GM12872 (cell line): ENCODE data around the gene MINDY3.

Experiments
- CTCF ChIP-seq: IDR thresholded peaks from 3 replicates; pipeline ENCODE4 v1.5.1; 2011; ENCODE audit warnings: low read depth, mild to moderate bottlenecking, low read length, moderate library complexity; ENCODE audit not compliant: insufficient read depth

The MINDY3 gene

DNA sequence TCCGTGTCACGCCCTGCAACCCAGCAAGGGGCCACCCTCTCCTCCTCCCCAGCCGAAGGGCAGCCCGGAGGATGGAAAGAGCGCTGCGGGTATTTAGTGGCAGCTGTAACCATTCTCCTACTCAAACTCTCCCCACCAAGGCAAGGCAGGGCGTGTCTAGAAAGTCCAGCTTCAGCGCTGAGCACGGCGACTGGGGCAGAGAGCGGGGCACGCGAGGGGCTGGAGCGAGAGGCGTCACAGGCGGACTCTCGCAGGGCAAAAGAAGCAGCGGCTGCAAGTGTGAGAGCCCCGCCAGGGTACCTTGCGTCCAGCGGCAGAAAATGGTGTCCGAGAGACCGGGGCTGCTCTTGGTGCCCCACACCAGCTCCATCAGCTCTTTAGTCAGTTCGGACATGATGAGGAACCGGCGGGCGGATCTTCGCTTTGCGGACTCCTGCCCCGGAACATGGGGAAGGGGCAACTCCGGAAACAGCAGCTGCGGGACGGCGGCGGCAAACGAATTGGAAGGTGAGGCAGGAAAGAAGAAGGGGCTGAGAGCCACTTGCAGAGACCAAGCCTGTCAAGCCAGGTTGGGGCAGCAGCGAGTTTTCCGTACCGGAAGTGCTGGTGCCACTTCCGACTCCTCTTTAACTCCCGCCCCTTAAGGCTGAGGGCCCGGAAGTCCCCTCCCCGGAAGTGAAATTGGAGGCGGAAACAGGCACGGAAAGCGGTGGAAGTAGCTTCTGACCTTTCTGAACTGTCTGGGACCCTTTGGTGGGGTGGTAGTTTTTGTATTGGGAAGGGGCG is at the start of gene MINDY3:
Gene MINDY3 (minus strand): TSS at position 602 of the 786 bp plus-strand sequence. CDS start 208 bp downstream, at position 394.
- TF ChIP-seq CTCF, result no peak

- TF ChIP-seq CTCF, result no peak
Observed at GRCh38 chr10:15901889-15902288, 41.6 kb upstream of the MINDY3 start.

GRCh38 chr10:15898046-15898445 is 37.7 kb upstream of the MINDY3 start:
- TF ChIP-seq CTCF, result peak; percentile 43

DNA sequence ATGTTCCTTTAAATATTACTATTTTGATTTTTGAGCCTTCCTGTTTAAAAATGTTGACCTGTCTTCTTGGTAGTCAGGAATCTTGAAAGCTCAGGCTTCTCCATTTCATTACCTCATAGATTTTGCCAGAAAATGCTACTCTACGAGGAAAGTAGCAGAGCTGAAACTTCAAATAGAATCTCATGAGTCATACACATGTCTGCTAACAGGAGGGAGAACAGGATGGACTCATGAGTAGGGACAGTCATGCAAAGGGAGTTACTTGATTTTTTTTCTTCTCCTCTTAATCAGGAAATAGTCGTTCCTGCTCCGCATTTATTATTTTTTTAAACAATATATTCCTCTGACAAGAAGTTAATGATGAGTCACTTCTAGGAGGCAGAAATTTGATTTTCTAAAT is 37.0 kb upstream of the MINDY3 start:
- no peak for TF ChIP-seq CTCF

GRCh38 chr10:15896654-15897053 is 36.3 kb upstream of the MINDY3 start:
- no peak for TF ChIP-seq CTCF

DNA sequence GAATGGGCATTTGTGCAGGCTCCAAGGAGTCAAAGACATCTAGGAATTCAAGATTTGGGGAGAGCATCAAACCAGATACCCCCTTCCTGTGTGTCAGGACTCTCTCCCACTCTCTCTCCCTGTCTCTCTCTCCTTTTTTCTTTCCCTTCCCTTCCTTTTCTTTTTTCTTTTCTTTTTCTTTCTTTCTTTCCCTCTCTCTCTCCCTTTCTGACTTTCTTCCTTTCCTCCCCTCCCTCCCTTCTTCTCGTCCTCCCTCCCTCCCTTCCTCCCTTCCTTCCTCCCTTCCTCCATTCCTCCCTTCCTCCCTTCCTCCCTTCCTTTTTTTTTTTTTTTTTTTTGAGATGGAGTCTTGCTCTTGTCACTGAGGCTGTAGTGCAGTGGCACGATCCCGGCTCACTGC is 24.1 kb upstream of the MINDY3 start:
- TF ChIP-seq CTCF, result no peak

DNA sequence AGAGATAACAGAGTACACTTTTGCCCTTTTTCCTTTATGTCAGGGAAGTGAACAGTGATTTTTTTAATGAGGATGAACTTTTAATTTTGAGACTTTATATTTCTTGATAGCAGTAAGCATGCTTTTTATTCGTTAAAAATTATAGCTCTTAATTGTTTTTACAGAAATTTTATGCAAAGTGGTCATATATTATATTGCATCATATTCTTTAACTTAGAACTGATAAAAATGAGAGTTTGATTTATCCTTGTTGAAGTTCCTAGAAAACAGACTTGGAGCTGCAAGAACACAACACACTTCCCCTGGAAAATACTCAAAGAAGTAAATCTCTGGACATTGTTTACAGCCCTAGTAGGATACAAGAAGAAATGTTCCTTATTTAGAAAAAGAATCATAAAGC is 21.2 kb upstream of the MINDY3 start:
- TF ChIP-seq CTCF, result no peak
